GM19238 (cell line): ENCODE measurements around the gene B4GALNT1.
"Not testable (repeated sequence)": the region's sequence is repeated elsewhere in the genome, so short reads cannot be mapped to it uniquely, and the experiment has no call there.

Experiments used
- DNase-seq: peaks from one replicate; pipeline ENCODE4 v3.0.0; 2011; ENCODE audit warnings: low spot score; ENCODE audit not compliant: insufficient read length

The B4GALNT1 gene

DNA sequence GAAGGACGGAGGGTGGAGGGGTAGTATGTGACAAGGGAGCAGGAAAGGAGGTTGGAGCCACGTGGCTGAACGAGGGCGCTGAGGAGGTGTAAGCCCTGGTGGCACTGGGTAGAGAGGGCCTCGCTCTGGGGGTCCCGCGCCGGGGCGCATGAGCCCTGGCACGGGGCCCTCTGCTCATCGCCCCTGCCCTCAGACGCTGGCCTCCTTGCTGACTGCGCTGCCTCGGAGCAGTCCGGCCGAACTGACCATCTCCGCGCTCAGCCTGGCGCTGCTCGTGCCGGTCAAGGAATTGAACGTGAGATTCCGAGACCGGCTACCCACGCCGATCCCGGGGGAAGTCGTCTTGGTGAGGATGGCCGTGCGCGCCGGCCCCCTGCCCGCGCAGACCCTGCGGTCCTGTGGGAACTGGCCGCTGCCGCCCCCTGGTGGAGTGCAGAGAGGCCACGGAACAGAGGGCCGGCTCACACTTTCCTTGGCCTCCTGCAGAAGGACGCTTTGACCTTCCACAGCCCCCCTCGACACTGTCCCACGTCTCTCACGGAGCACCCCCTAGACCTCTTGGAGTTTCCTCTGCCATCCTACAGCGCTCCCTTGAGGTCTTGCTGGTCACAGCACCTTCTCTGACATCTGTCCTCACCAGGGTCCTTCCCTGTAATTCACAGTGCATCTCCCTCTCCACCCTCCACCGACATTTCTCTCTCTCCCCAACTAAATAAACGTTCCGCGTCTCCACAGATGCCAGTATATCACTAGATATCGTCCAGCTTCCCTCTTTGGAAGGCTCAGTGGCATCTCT lies 11.3 kb downstream of the B4GALNT1 start:
- DNase-seq, result peak; percentile 66

GRCh38 chr12:57620936-57621496 lies 12.0 kb downstream of the B4GALNT1 start:
- no peak for DNase-seq

DNA sequence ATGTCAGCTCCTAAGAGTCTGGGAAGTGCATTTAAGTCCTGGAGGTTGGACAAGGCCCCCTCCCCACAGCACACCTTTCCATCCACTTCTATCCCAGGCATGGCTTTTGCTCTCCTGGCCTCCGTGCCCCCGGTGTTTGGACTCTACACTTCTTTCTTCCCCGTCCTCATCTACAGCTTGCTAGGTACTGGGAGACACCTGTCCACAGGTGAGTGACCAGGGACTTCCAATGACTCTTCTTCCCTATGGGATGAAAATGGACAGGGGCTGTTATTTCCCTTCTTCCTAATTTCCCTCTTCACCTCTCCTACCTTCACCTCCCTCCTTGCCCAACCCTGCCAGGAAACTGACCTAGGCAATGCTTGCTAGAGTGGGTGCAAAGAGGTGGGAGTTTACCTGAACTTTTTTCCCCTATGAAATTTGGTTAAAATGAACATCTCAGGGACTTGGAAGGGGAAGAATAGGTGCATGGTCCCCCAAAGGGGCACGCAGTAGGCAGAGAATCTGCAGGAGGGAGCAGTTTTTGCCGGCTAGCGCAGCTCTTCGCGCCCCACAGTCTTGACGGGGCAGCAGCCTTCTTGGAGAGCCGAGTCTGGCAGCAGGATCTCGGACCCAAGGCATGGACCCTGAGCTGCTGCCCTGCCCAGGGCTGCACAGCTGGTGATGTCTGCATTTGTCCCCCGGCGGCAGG lies 12.6 kb downstream of the B4GALNT1 start:
- no peak for DNase-seq

DNA sequence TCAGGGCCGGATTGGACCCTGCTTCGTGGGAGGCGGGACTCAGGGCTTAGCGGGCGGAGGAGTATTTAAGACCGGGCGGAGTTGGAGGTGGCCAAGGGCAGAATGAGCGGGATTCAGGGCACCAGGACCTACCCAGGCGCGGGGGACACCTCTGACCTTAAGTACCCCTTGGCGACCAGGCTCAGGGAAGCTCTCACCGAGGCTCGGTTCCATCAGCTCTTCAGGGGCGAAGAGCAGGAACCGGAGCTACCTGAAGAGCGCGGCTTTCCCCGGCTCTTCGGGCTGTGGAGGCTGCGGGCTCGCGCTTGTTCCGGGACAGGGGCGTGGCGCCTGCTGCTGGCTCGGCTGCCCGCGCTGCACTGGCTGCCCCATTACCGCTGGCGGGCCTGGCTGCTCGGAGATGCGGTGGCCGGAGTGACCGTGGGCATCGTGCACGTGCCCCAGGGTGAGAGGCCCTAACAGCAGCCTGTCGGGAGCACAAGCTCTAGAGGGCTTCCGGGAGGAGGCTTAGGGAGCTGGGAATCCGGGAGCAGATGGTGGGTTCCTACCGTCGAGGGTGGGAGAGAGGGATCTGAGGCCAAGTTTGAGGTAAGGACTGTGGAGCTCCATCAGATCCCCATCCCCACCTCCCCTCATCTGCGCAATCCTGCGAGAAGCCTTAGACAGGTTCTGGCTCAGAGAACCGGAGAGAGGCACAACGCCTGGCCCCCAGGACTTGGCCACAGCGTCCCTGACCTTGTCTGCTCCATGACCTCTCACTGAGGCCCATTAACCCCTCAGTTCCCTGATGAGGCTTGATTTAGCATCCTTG lies 13.4 kb downstream of the B4GALNT1 start:
- DNase-seq, result no peak

DNA sequence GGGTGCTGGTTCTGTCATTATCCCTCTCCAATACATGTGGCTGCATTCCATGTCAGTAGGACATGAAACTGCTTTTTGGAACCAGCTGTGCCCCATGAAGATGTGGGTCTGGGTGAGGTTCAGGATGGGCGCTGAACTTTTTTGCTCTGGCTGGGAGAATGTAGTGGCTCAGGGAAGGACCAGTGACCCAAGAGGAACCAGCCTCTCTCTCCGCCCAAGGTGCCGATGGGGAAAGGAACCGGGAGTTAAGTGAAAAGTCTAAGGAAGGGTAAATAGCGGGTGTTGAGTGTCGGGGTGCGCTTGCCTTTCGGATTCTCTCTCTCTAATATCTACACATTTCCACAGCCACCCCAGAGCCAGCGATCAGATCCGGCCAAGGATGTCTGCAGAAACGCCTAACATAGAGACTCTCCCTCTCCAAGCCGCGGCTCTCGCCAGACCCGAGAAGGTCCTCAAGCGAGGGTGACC lies 14.0 kb downstream of the B4GALNT1 start:
- DNase-seq, result no peak

- DNase-seq, result not testable (repeated sequence)
These were observed 14.6 kb downstream of the B4GALNT1 start for GRCh38 chr12:57618431-57618830.

- no peak for DNase-seq
These were observed 15.1 kb downstream of the B4GALNT1 start for GRCh38 chr12:57617942-57618341.

DNA sequence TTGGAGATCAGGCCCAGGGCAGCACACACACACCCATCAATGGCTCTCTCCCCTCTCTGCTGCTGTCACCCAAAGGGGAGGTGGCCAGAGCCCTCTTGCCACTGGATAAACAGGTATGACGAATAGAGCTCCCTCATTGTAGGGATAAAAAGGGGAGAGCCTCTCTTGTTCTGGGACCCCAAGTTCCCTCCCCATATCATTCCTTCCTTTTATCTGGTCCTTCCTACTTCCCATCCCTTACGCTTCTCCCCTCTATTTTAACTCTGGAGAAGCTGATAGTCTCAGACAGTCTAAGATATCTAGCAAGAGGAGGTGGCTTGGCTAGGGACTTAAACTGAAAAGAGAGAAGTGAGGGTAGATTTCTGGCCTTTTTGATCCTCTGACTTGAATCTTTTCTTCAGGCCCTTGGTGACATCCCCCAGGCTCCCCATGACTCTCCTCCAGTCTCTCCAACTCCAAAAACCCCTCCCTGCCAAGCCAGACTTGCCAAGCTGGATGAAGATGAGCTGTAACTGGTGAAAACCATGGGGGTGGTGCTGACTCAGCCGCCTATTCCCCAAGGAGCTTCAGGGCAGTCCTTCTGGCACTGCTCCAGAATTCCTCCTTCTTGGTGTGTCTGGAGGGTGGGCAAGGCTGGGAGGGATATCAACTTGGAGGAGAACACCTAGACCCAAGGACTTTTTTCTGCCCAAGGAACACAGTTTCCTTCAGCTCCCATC lies 16.5 kb downstream of the B4GALNT1 start:
- no peak for DNase-seq

DNA sequence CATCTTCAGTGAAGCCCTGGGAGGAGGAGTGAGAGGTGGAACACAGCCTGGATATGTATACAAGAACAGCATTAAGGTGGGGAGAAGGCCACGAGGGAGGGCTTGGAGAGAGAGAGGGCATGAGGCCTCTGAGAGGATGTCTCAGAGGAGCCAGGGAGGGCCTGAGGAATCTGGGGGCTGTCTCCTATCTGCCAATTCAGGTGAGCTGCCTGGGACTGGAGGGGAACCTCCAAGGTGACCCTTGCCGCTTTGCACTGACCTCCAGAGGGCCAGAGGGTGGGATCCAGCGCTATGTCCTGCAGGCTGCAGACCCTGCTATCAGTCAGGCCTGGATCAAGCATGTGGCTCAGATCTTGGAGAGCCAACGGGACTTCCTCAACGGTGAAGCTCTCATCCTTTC lies 17.4 kb downstream of the B4GALNT1 start:
- no peak for DNase-seq

GRCh38 chr12:57614948-57615500 lies 18.0 kb downstream of the B4GALNT1 start:
- DNase-seq, result no peak

GRCh38 chr12:57614178-57614947 lies 18.6 kb downstream of the B4GALNT1 start:
- DNase-seq, result peak; percentile 75

DNA sequence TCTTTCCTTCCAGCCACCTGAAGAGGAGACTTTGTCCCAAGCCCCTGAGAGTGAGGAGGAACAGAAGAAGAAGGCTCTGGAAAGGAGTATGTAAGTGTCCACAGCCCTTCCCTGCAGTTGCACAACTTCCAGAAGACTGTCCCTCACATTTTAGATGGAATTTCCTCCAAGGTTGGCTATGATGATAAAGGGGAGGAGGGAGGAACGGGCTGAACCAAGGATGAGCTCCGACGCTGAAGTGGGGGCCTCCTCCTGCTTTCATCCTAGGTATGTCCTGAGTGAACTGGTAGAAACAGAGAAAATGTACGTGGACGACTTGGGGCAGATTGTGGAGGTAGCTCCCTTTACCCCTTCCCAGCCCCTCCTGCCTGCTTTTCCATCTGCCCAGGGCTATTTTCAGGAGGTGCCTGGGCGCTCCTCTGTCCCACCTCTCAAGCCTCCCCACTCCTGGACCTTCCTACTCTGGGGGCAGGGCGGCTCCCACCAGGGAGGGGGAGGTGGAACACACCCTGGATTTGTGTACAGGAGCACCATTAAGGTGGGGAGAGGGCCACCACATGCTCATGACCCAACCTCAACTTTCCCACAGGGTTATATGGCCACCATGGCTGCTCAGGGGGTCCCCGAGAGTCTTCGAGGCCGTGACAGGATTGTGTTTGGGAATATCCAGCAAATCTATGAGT lies 19.4 kb downstream of the B4GALNT1 start:
- no peak for DNase-seq

- DNase-seq, result no peak
These were observed 20.1 kb downstream of the B4GALNT1 start for GRCh38 chr12:57612711-57613426.

DNA sequence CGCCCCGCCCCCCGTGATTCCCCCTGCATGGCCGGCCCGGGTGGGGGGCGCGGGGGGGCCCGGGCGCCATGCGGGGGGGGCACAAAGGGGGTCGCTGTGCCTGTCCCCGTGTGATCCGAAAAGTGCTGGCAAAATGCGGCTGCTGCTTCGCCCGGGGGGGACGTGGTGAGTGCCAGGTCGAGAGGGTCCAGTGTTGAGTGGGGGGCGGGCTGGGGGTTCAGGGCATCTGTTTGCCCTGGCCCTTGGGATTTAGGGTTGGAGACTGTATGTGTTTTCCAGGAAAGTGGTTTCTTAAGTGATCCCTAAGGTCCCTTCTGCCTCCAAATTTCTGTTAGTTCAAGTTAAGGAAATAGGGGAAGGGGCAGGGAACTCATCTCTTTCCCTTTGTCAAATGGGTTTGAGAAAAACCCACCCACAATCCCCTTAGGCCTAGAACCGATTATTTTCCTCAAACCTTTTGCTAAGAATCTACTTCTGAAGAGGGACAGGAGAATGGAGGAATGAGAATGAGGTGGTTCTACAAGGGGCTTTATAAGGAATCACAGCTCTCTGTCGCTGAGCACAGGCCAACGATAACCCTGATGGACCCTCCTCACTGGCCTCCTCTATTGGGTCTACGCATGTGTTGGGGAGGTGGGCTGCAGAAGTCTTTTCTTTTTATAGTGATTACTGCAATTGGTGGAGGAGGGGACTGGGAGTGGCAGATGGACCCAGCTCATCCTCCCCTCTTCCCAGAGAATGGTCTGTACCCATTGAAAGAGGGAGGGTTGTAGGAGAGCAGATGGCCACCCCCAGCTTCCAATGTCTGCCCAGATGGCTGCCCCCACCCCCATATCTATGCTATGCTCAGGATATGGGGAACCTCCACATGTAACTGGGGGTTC lies 20.9 kb downstream of the B4GALNT1 start:
- DNase-seq, result no peak

DNA sequence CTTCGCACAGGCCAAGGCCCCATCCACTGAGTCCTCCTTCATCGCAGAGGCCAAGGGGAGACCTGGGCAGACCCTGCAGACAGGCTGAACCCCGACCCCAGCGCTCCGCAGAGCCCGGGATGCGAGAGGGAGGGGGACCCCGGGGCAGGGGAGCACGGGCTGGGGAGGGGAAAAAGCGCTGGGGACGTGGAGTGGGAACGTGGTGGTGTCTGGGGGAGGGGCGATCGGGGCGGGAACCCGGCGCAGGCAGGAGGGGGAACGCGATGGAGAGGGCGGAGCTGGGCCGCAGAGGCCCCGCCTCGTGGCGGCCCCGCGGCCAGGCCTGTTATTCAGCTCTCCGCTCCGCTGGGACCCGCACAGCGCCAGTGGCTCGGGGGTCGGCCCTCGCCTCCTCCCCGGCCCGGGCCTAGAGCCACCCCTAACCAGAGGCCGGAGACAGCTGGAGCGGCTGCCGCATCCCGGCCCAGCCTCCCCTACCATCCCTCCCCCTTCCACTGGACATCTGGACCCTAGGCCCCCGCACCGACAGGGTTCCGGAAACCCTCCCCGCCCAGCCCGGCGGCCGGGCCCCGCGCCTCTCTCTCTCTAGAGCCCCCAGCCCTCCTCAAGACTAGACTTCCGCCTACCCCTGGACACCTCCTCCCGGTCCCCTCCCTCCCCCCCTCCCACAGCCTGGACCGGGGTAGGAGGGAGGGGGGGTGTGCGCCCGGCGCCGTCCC lies 21.7 kb downstream of the B4GALNT1 start, which contains the start of gene ARHGEF25:
Gene ARHGEF25, plus strand, starts transcription at position 328 of the 719 bp plus-strand sequence. CDS start 460 bp downstream, outside the sequence.
- peak; percentile 73 for DNase-seq

- DNase-seq, result no peak
These were observed 22.4 kb downstream of the B4GALNT1 start for GRCh38 chr12:57610554-57611107.
